ENCODE data around the gene TANC1.

TANC1 gene

GRCh38 chr2:159214325-159214865 is 246.0 kb downstream of the TANC1 start:
- no peak overlapping the region for H3K4me3 ChIP-seq (ENCODE audit: low read length)
- DNase-seq (ENCODE audit: low read depth), result no peak
- TF ChIP-seq CTCF (conservative IDR thresholded peaks at IDR 0.05; ENCODE audit: low read depth, low read length), result no peak

DNA sequence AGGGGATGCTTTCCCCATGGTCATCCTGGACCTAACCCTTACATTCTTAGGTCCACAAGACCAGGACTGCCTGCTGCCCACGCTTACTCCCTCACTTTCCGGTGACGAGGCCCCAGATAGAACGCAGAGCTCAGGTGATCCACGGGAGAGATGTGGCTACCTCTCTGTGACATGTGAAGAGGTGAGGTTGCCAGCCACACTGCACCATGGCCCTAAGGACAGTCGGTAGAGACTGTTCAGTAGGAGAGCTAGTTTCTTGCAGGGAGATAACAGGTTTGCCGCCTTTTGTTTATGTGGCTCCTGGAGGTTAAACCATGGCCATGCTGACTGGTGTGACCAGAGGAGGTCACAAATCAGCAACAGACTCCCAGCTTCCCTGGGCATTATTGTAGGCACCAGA is 246.7 kb downstream of the TANC1 start:
- no peak for TF ChIP-seq CTCF (conservative IDR thresholded peaks at IDR 0.05; ENCODE audit: low read depth, low read length)
- no peak for DNase-seq (ENCODE audit: low read depth)
- H3K4me3 ChIP-seq (ENCODE audit: low read length), result no peak overlapping the region

GRCh38 chr2:159217676-159218075 is 249.2 kb downstream of the TANC1 start:
- no peak for TF ChIP-seq CTCF (conservative IDR thresholded peaks at IDR 0.05; ENCODE audit: low read depth, low read length)
- DNase-seq (ENCODE audit: low read depth), result no peak
- no peak overlapping the region for H3K4me3 ChIP-seq (ENCODE audit: low read length)

GRCh38 chr2:159218389-159218788 is 249.9 kb downstream of the TANC1 start:
- DNase-seq (ENCODE audit: low read depth), result no peak
- TF ChIP-seq CTCF (conservative IDR thresholded peaks at IDR 0.05; ENCODE audit: low read depth, low read length), result no peak
- no peak overlapping the region for H3K4me3 ChIP-seq (ENCODE audit: low read length)

DNA sequence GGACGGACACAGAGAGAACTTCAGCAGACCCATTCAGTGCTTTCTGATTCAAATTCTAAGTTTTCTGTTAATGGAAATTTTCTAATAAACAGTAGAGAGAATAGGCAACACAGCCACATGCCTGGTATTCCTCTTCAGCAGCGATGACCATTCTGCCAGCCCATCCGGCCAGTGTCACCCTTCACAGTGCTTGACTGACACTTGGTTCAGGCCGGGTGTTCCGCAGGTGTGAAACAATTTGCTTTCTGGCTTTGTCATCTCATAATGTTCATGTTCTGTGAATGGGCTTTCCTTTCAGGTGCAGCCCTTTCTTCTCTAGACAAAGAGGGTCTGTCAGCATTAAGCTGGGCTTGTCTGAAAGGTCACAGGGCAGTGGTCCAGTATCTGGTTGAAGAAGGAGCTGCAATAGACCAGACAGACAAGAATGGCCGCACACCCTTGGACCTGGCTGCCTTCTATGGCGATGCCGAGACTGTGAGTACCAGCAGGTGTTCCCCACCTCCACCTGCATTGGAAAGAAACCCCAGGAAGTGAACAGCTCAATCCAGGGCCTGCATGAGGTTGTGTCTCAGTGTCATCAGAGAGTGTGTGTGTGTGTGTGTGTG is 251.1 kb downstream of the TANC1 start:
- TF ChIP-seq CTCF (conservative IDR thresholded peaks at IDR 0.05; ENCODE audit: low read depth, low read length), result no peak
- DNase-seq (ENCODE audit: low read depth), result no peak
- no peak overlapping the region for H3K4me3 ChIP-seq (ENCODE audit: low read length)

- DNase-seq (ENCODE audit: low read depth), result no peak
- no peak for TF ChIP-seq CTCF (conservative IDR thresholded peaks at IDR 0.05; ENCODE audit: low read depth, low read length)
- no peak overlapping the region for H3K4me3 ChIP-seq (ENCODE audit: low read length)
Measured at GRCh38 chr2:159224061-159224813, 255.8 kb downstream of the TANC1 start.

Data from retinal pigment epithelial cell (primary cell).